IPS-20b (cell line): ENCODE results near the gene CCT8L2.
"Not testable (repeated sequence)": the region's sequence is repeated elsewhere in the genome, so short reads cannot be mapped to it uniquely, and the experiment has no call there.

ENCODE experiments used
- H3K27ac ChIP-seq: one replicate; pipeline ENCODE4 v1.5.1; 2013; ENCODE audit warnings: low read length
- H3K27me3 ChIP-seq: 2 replicates; pipeline ENCODE4 v1.6.1; 2013; ENCODE audit warnings: mild to moderate bottlenecking, low read length, inconsistent platforms; ENCODE audit not compliant: insufficient read depth
- H3K36me3 ChIP-seq: 2 replicates; pipeline ENCODE4 v1.6.1; 2013; ENCODE audit warnings: low read depth, mild to moderate bottlenecking, inconsistent platforms, low read length, moderate library complexity; ENCODE audit not compliant: insufficient read depth
- H3K4me1 ChIP-seq: 2 replicates; pipeline ENCODE4 v1.6.1; 2013; ENCODE audit warnings: mild to moderate bottlenecking, control low read depth, inconsistent platforms, low read length, moderate library complexity; ENCODE audit not compliant: insufficient read depth
- H3K4me3 ChIP-seq: 2 replicates; pipeline ENCODE4 v1.5.1; 2013; ENCODE audit warnings: mild to moderate bottlenecking, low read length, inconsistent platforms
- H3K9ac ChIP-seq: 2 replicates; pipeline ENCODE4 v1.6.1; 2013; ENCODE audit warnings: low read depth, mild to moderate bottlenecking, inconsistent platforms, low read length, moderate library complexity
- H3K9me3 ChIP-seq: 2 replicates; pipeline ENCODE4 v1.6.1; 2013; ENCODE audit warnings: mild to moderate bottlenecking, low read depth, low read length, inconsistent platforms; ENCODE audit not compliant: insufficient read depth

CCT8L2 gene

DNA sequence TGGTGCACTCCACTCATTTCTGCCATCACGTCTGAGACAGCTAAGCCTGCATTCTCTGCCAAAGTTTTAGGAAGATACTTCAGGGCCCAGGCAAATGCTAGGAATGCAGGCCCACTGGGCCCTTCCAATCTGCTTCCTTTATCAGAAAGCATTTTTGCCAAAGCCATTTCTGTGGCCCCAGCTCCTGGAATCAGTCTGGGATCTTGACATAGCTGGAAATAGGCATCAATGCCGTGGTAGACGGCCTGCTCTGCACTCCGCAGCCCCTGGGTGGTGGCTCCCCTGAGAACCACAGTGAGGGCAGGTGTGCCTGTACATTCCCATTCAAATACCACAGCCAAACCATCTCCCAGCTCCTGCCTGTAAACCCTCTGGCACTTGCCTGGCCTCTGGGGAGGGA lies 1.5 kb downstream of the CCT8L2 start:
- H3K27ac ChIP-seq, H3K36me3 ChIP-seq, H3K4me3 ChIP-seq, H3K4me1 ChIP-seq, H3K27me3 ChIP-seq, H3K9ac ChIP-seq: not testable (repeated sequence)
- peaks cover 31% of the 10 kb centered on the region for H3K9me3 ChIP-seq

DNA sequence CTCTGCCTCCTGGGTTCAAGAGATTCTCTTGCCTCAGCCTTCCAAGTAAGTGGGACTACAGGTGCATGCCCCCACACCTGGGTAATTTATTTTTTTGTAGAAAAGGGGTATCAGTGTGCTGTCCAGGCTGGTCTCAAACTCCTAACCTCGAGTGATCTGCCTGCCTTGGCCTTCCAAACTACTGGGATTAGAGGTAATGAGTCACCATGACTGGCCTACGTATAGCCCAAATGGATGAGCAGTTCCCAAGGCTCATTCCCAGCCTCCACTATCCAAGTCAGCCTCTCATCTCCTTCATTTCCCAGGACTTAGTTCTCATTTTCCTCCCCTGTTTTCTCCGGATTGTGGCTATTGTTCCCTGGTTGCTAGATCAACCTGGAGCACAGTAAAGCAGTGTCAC lies 5.6 kb downstream of the CCT8L2 start:
- Histone ChIP-seq H3K27me3 (no peaks in the 10 kb centered on the region), H3K4me1 (no peaks in the 10 kb centered on the region), H3K4me3 (no peak overlapping the region), H3K9ac (no peak overlapping the region), H3K27ac (no peak overlapping the region), H3K36me3 (no peaks in the 10 kb centered on the region), H3K9me3 (peaks cover 37% of the 10 kb centered on the region)

DNA sequence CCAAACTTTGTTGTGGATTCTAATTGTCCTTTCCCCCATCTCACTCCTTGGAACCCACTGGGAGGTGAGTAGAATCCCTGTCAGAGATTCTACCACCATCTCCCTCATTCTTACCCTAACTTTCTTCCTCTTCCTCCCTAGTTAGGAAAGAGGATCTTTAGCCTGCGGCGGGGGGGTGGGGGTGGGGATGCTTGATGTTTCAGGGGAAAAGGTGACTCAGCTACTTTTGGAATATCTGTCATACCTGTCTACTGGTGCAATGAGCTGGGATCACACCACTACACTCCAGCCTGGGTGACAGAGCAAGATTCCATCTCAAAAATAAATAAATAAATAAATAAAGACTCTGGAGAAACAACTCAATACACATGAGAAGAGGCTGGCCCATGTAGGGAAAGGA lies 6.4 kb downstream of the CCT8L2 start:
- Histone ChIP-seq H3K27ac (no peak overlapping the region), H3K4me3 (no peak overlapping the region), H3K36me3 (no peaks in the 10 kb centered on the region), H3K4me1 (no peaks in the 10 kb centered on the region), H3K27me3 (no peaks in the 10 kb centered on the region), H3K9ac (no peak overlapping the region), H3K9me3 (peaks cover 37% of the 10 kb centered on the region)

DNA sequence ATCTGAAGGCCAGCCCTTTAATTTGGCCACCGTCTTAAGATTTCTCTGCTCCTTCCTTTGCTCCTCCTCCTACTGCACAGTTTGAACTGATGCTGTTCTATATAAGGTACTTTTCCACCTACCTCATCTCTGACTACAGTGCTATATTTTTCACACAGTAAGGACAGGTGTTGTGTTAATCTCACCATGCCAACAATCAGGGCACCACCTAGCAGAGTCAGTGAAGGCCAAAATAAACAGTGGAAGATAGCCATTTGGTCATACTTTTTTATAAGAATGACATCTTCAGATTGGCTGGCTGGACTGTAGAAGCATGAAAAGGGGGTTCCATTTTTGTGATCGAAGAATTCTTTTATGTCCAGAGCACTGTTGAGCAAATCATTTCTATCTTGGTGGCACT lies 11.7 kb downstream of the CCT8L2 start:
- peaks cover 44% of the 10 kb centered on the region for H3K9me3 ChIP-seq
- not testable (repeated sequence) for H3K27ac ChIP-seq, H3K9ac ChIP-seq

DNA sequence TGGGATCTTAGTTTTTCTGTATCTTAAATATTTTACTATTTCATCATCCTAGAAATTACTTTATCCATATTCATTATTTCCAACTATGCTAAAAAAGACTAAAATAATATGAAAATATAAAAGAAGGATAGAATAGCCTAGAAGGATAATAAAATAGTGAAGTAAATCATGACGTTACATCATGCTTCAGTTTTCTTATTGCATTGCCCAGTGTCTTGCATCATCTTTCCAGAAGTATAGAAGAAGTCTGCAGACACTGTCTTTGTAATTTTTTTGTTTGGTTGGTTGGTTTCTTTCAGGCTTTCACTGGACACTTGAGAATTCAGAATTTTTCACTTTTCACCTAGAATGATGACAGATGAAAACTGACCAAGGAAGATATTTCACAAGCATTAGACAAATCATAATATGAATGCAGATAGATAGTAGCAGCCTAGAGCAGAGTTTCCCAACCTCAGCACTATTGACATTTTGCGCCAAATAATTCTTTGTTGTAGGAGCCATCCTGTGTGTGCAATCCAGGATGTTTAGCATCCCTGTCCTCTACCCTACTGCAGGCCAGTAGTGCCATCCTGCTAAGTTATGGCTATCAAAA lies 23.3 kb downstream of the CCT8L2 start:
- H3K4me1 ChIP-seq, H3K9ac ChIP-seq, H3K27me3 ChIP-seq, H3K27ac ChIP-seq, H3K4me3 ChIP-seq, H3K36me3 ChIP-seq: not testable (repeated sequence)
- peaks cover 19% of the 10 kb centered on the region for H3K9me3 ChIP-seq

More for the DNA sequence above, 11.7 kb downstream of the CCT8L2 start:
- not testable (repeated sequence) for H3K4me1 ChIP-seq, H3K4me3 ChIP-seq, H3K27me3 ChIP-seq, H3K36me3 ChIP-seq

DNA sequence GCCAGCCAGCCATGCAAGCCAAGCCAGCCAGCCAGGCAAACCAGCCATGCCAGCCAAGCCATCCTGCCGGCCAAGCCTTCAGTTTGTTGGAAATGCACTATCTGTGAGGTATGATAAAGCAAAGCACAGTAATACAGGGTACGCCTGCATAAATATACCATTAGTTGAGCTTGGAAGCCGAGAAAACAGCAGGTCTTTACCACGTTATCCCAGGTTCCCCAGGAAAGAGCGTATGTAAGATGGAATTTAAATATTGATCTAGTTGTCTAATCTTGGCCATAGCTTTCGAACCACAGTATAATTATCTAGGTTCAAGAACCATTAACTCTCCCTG lies 24.2 kb downstream of the CCT8L2 start:
- H3K4me1 ChIP-seq, result no peaks in the 10 kb centered on the region
- H3K27me3 ChIP-seq, result no peaks in the 10 kb centered on the region
- no peak overlapping the region for H3K4me3 ChIP-seq
- H3K9ac ChIP-seq, result no peak overlapping the region
- H3K27ac ChIP-seq, result no peak overlapping the region
- H3K36me3 ChIP-seq, result no peaks in the 10 kb centered on the region
- H3K9me3 ChIP-seq, result peaks cover 15% of the 10 kb centered on the region

DNA sequence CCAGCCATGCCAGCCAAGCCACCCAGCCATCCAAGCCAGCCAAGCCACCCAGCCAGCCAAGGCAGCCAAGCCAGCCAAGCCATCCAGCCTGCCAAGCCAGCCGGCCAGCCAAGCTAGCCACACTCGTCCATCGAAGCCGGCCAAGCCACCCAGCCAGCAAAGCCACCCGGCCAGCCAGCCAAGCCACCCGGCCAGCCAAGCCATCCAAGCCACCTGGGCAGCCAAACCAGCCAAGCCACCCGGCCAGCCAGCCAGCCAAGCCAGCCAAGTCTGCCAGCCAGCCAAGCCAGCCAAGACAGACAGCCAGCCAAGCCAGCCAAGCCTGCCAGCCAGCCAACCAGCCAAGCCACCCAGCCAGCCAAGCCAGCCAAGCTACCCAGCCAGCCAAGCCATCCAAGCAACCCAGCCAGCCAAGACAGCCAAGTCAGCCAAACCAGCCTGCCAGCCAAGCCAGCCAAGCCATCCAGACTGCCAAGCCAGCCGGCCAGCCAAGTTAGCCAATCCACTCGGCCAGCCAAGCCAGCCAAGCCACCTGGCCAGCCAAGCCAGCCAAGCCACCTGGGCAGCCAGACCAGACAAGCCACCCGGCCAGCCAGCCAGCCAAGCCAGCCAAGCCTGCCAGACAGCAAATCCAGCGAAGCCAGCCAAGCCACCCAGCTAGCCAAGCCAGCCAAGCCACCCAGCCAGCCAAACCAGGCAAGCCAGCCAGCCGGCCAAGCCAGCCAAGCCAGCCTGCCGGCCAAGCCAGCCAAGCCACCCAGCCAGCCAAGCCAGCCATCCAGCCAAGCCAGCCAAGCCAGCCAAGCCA lies 24.8 kb downstream of the CCT8L2 start:
- H3K9ac ChIP-seq, H3K4me1 ChIP-seq, H3K4me3 ChIP-seq, H3K27me3 ChIP-seq, H3K36me3 ChIP-seq, H3K27ac ChIP-seq: not testable (repeated sequence)
- H3K9me3 ChIP-seq, result peaks cover 15% of the 10 kb centered on the region

DNA sequence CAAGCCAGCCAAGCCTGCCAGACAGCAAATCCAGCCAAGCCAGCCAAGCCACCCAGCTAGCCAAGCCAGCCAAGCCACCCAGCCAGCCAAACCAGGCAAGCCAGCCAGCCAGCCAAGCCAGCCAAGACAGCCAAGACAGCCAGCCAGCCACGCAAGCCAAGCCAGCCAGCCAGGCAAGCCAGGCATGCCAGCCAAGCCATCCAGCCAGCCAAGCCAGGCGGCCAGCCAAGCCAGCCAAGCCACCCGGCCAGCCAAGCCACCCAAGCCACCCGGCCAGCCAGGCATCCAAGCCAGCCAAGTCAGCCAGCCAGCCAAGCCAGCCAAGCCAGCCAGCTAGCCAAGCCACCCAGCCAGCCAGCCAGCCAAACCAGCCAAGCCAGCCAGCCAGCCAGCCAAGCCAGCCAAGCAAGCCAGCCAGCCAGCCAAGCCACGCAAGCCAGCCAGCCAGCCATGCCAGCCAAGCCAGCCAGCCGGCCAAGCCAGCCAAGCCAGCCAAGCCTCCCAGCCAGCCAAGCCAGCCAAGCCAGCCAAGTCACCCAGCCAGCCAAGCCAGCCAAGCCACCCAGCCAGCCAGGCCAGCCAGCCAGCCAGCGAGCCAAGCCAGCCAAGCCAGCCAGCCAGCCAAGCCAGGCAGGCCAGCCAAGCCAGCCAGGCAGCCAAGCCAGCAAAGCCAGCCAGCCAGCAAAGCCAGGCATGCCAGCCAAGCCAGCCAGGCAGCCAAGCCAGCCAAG lies 26.0 kb downstream of the CCT8L2 start:
- not testable (repeated sequence) for H3K4me3 ChIP-seq, H3K9ac ChIP-seq, H3K27me3 ChIP-seq, H3K36me3 ChIP-seq, H3K4me1 ChIP-seq, H3K27ac ChIP-seq
- peaks cover 19% of the 10 kb centered on the region for H3K9me3 ChIP-seq

DNA sequence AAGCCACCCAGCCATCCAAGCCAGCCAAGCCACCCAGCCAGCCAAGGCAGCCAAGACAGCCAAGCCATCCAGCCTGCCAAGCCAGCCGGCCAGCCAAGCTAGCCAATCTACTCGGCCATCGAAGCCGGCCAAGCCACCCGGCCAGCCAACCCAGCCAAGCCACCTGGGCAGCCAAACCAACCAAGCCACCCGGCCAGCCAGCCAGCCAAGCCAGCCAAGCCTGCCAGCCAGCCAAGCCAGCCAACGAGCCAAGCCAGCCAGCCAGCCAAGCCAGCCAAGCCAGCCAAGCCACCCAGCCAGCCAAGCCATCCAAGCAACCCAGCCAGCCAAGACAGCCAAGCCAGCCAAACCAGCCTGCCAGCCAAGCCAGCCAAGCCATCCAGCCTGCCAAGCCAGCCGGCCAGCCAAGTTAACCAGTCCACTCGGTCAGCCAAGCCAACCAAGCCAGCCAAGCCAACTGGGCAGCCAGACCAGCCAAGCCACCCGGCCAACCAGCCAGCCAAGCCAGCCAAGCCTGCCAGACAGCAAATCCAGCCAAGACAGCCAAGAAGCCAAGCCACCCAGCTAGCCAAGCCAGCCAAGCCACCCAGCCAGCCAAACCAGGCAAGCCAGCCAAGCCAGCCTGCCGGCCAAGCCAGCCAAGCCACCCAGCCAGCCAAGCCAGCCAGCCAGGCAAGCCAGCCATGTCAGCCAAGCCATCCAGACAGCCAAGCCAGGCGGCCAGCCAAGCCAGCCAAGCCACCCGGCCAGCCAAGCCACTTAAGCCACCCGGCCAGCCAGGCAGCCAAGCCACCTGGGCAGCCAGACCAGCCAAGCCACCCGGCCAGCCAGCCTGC lies 26.8 kb downstream of the CCT8L2 start:
- H3K4me1 ChIP-seq, H3K4me3 ChIP-seq, H3K9ac ChIP-seq, H3K27me3 ChIP-seq, H3K27ac ChIP-seq, H3K36me3 ChIP-seq: not testable (repeated sequence)
- H3K9me3 ChIP-seq, result peaks cover 18% of the 10 kb centered on the region

DNA sequence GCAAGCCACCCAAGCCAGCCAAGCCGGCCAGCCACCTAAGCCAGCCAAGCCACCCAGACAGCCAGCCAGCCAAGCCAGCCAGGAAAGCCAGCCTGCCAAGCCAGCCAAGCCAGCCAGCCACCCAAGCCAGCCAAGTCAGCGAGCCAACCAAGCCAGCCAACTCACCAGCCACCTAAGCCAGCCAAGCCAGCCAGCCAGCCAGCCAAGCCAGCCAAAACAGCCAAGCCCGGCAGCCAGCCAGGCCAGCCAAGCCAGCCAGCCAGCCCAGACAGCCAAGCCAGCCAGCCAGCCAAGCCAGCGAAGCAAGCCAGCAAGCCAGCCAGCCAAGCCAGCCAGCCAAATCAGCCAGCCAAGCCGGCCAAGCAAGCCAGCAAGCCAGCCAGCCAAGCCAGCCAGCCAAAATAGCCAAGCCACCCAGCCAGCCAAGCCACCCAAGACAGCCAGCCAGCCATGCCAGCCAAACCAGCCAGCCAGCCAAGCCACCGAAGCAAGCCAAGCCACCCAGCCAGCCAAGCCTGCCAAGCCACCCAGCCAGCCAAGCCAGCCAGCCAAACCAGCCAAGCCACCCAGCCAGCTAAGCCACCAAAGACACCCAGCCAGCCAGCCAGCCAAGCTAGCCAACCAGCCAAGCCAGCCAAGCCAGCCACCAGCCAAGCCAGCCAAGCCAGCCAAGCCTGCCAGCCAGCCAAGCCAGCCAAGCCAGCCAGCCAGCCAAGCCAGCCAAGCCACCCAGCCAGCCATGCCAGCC lies 27.6 kb downstream of the CCT8L2 start:
- peaks cover 15% of the 10 kb centered on the region for H3K9me3 ChIP-seq
- H3K9ac ChIP-seq, H3K27me3 ChIP-seq, H3K4me1 ChIP-seq, H3K4me3 ChIP-seq, H3K36me3 ChIP-seq, H3K27ac ChIP-seq: not testable (repeated sequence)
